Activated CD4-positive, alpha-beta T cell treated with anti-CD3 and anti-CD28 coated beads, Interleukin-2, amount 10 ng/mL, durations not matched to agents 7 days and 5 days (primary cell): Measurements from ENCODE around the gene ABCG4. TPM values are rescaled to one million over a fixed set of nuclear protein-coding genes. Genes with fewer than 3 reads are reported as not detected.
"Not testable (repeated sequence)": the region's sequence is repeated elsewhere in the genome, so short reads cannot be mapped to it uniquely, and the experiment has no call there.

Experiments used
- CTCF ChIA-PET: fragments of 350-600 bp; sonication (Branson Sonifier 250); formaldehyde crosslinking; loops from one replicate; lab custom pipeline; 2021; ENCODE audit warnings: antibody characterized with exemption; lab: Charles Lee
- POLR2A ChIA-PET: fragments of 350-600 bp; sonication (Branson Sonifier 250); formaldehyde crosslinking; loops from one replicate; lab custom pipeline; 2021; ENCODE audit warnings: antibody characterized with exemption; lab: Charles Lee
- DNase-seq: peaks from one replicate; pipeline ENCODE4 v3.0.0-alpha.2; 2020
- H3K27ac Mint-ChIP-seq: one replicate; pipeline ENCODE4 v1.8.0; 2021; ENCODE audit warnings: mild to moderate bottlenecking, moderate library complexity, mixed read lengths
- H3K27me3 Mint-ChIP-seq: one replicate; pipeline ENCODE4 v1.8.0; 2021; ENCODE audit warnings: mixed read lengths
- H3K36me3 Mint-ChIP-seq: one replicate; pipeline ENCODE4 v1.8.0; 2021; ENCODE audit warnings: low read depth, mixed read lengths
- H3K4me1 Mint-ChIP-seq: one replicate; pipeline ENCODE4 v1.8.0; 2021; ENCODE audit warnings: mixed read lengths
- H3K4me3 Mint-ChIP-seq: one replicate; pipeline ENCODE4 v1.8.0; 2021; ENCODE audit warnings: mild to moderate bottlenecking, moderate library complexity, mixed read lengths
- H3K9me3 Mint-ChIP-seq: one replicate; pipeline ENCODE4 v1.8.0; 2021; ENCODE audit warnings: mixed read lengths
- total RNA-seq, 2 experiments: library from RNA; stranded (reverse); gene quantifications; one replicate each; pipeline ENCODE4 v1.2.3, GENCODE V29; 2021

The ABCG4 gene
- under 1 TPM in 1 of 2 experiments, not detected in 1; 0.15 TPM for total RNA-seq

GRCh38 chr11:119149018-119149785 lies at the start of gene ABCG4:
Gene ABCG4 (plus strand): TSS chr11:119149052. CDS start chr11:119149966, 914 bp downstream.
- DNase-seq, result peak; percentile 21
- Mint-ChIP-seq H3K27ac (peak within 1 kb of the TSS; percentile 10), H3K4me1 (peaks cover 8% of the 10 kb centered on the region), H3K9me3 (no peaks in the 10 kb centered on the region), H3K27me3 (peaks cover 59% of the 10 kb centered on the region), H3K4me3 (peak within 1 kb of the TSS; percentile 65), H3K36me3 (no peaks in the 10 kb centered on the region)
- CTCF ChIA-PET, result interaction anchor here (0.6 to 1.8 kb wide), 7 partner anchors 8 to 47 kb away, joined by 3 to 7 read pairs (median 3); partner anchors contain the start of gene NLRX1
- POLR2A ChIA-PET, result no interaction called here

- no peaks in the 10 kb centered on the region for H3K9me3 Mint-ChIP-seq
- H3K4me1 Mint-ChIP-seq, result peaks cover 56% of the 10 kb centered on the region
- CTCF ChIA-PET, result interaction anchor here (0.8 to 1.6 kb wide), 3 partner anchors 11 to 81 kb away, joined by 3 to 6 read pairs (median 4); partner anchors contain the start of gene TRAPPC4
- H3K27me3 Mint-ChIP-seq, result no peaks in the 10 kb centered on the region
- POLR2A ChIA-PET, result no interaction called here
- peak overlapping the region; percentile 4 for H3K27ac Mint-ChIP-seq
- H3K36me3 Mint-ChIP-seq, result peaks cover 40% of the 10 kb centered on the region
- DNase-seq, result no peak
- peak overlapping the region; percentile 90 for H3K4me3 Mint-ChIP-seq
Observed at GRCh38 chr11:119099711-119100110, 49.1 kb upstream of the ABCG4 start.

- no peaks in the 10 kb centered on the region for H3K27me3 Mint-ChIP-seq
- peaks cover 35% of the 10 kb centered on the region for H3K36me3 Mint-ChIP-seq
- H3K9me3 Mint-ChIP-seq, result no peaks in the 10 kb centered on the region
- DNase-seq, result no peak
- H3K27ac Mint-ChIP-seq, result peak overlapping the region; percentile 99
- peak overlapping the region; percentile 90 for H3K4me3 Mint-ChIP-seq
- H3K4me1 Mint-ChIP-seq, result peaks cover 61% of the 10 kb centered on the region
- ChIA-PET CTCF (interaction anchor here (0.6 to 1.2 kb wide), 3 partner anchors 22 to 672 kb away, joined by 3 to 4 read pairs (median 4); partner anchors contain the start of gene TRAPPC4), POLR2A (no interaction called here)
Observed at GRCh38 chr11:119100246-119100970, 48.4 kb upstream of the ABCG4 start.

- ChIA-PET POLR2A (no interaction called here), CTCF (interaction anchor here (0.5 to 1.9 kb wide), 12 partner anchors 11 to 673 kb away, joined by 3 to 7 read pairs (median 4); partner anchors contain the start of genes HMBS and VPS11)
- peaks cover 32% of the 10 kb centered on the region for H3K36me3 Mint-ChIP-seq
- DNase-seq, result peak; percentile 35
- peaks cover 60% of the 10 kb centered on the region for H3K4me1 Mint-ChIP-seq
- H3K4me3 Mint-ChIP-seq, result peak overlapping the region; percentile 90
- no peaks in the 10 kb centered on the region for H3K27me3 Mint-ChIP-seq
- peak overlapping the region; percentile 99 for H3K27ac Mint-ChIP-seq
- no peaks in the 10 kb centered on the region for H3K9me3 Mint-ChIP-seq
Observed at GRCh38 chr11:119100994-119101758, 47.7 kb upstream of the ABCG4 start.

GRCh38 chr11:119101759-119102423 lies 47.0 kb upstream of the ABCG4 start, which contains the start of gene DPAGT1:
Gene DPAGT1 (minus strand): TSS chr11:119101853. CDS start chr11:119101655, 198 bp downstream.
- DNase-seq, result peak; percentile 91
- H3K27me3 Mint-ChIP-seq, result no peaks in the 10 kb centered on the region
- CTCF ChIA-PET, result interaction anchor here (0.5 to 1.9 kb wide), 16 partner anchors 10 to 222 kb away, joined by 3 to 7 read pairs (median 3); partner anchors contain the start of genes HINFP, HMBS and VPS11
- no peaks in the 10 kb centered on the region for H3K9me3 Mint-ChIP-seq
- peaks cover 25% of the 10 kb centered on the region for H3K36me3 Mint-ChIP-seq
- H3K4me3 Mint-ChIP-seq, result peak within 1 kb of the TSS; percentile 90
- H3K4me1 Mint-ChIP-seq, result peaks cover 60% of the 10 kb centered on the region
- H3K27ac Mint-ChIP-seq, result peak within 1 kb of the TSS; percentile 99
- POLR2A ChIA-PET, result interaction anchor here (0.7 to 1.1 kb wide), 2 partner anchors 51 to 210 kb away, joined by 4 to 6 read pairs; no protein-coding TSS in a partner anchor

- Mint-ChIP-seq H3K4me3 (peak overlapping the region; percentile 90), H3K4me1 (peaks cover 53% of the 10 kb centered on the region), H3K27ac (peak overlapping the region; percentile 99), H3K36me3 (peaks cover 14% of the 10 kb centered on the region)
- not testable (repeated sequence) for H3K9me3 Mint-ChIP-seq, H3K27me3 Mint-ChIP-seq, DNase-seq
- ChIA-PET POLR2A (interaction anchor here (1.1 kb wide), 1 partner anchor 52 kb away, joined by 4 read pairs; no protein-coding TSS in a partner anchor), CTCF (interaction anchor here (0.6 to 1.5 kb wide), 4 partner anchors 41 to 458 kb away, joined by 3 read pairs; no protein-coding TSS in a partner anchor)
Observed at GRCh38 chr11:119103161-119103664, 45.6 kb upstream of the ABCG4 start.

GRCh38 chr11:119103793-119104192 lies 45.1 kb upstream of the ABCG4 start:
- Mint-ChIP-seq H3K27me3 (no peaks in the 10 kb centered on the region), H3K4me3 (peak overlapping the region; percentile 60), H3K36me3 (peaks cover 14% of the 10 kb centered on the region), H3K9me3 (no peaks in the 10 kb centered on the region), H3K27ac (no peak overlapping the region), H3K4me1 (peaks cover 54% of the 10 kb centered on the region)
- ChIA-PET POLR2A (no interaction called here), CTCF (interaction anchor here (0.7 to 1.5 kb wide), 2 partner anchors 8 to 65 kb away, joined by 3 read pairs; partner anchors contain the start of gene NLRX1)
- DNase-seq, result no peak

- peak within 1 kb of the TSS; percentile 92 for H3K4me3 Mint-ChIP-seq
- peak; percentile 92 for DNase-seq
- no peaks in the 10 kb centered on the region for H3K9me3 Mint-ChIP-seq
- no peaks in the 10 kb centered on the region for H3K27me3 Mint-ChIP-seq
- ChIA-PET CTCF (interaction anchor here (0.6 to 1.9 kb wide), 11 partner anchors 9 to 234 kb away, joined by 3 to 8 read pairs (median 3); partner anchors contain the start of gene C1QTNF5), POLR2A (interaction anchor here (0.6 to 1.5 kb wide), 6 partner anchors 10 to 325 kb away, joined by 3 to 7 read pairs (median 4); partner anchors contain the start of gene CBL)
- peaks cover 32% of the 10 kb centered on the region for H3K36me3 Mint-ChIP-seq
- H3K4me1 Mint-ChIP-seq, result peaks cover 58% of the 10 kb centered on the region
- peak within 1 kb of the TSS; percentile 94 for H3K27ac Mint-ChIP-seq
Observed at GRCh38 chr11:119106564-119107537, 42.0 kb upstream of the ABCG4 start, which contains the start of gene C2CD2L. Gene C2CD2L (plus strand): TSS chr11:119107344. CDS start chr11:119107742, 398 bp downstream.

- Mint-ChIP-seq H3K36me3 (peaks cover 38% of the 10 kb centered on the region), H3K4me1 (peaks cover 54% of the 10 kb centered on the region)
Observed at GRCh38 chr11:119107538-119108145, 41.2 kb upstream of the ABCG4 start.

More at GRCh38 chr11:119107538-119108145, 41.2 kb upstream of the ABCG4 start:
- Mint-ChIP-seq H3K27ac (peak overlapping the region; percentile 89), H3K27me3 (no peaks in the 10 kb centered on the region), H3K4me3 (peak overlapping the region; percentile 92), H3K9me3 (no peaks in the 10 kb centered on the region)
- ChIA-PET CTCF (interaction anchor here (0.9 to 1.9 kb wide), 7 partner anchors 8 to 234 kb away, joined by 3 to 8 read pairs (median 3); partner anchors contain the start of gene C1QTNF5), POLR2A (interaction anchor here (0.8 to 1.5 kb wide), 5 partner anchors 11 to 213 kb away, joined by 3 to 7 read pairs (median 4); partner anchors contain the start of gene CBL)
- DNase-seq, result no peak
